Measurements from ENCODE around the gene NPY5R. TPM values are rescaled to one million over a fixed set of nuclear protein-coding genes. Genes with fewer than 3 reads are reported as not detected.

Gene NPY5R
- polyA plus RNA-seq, 4 donors, result 4.7 to 6.4 (median 5.3) TPM

DNA sequence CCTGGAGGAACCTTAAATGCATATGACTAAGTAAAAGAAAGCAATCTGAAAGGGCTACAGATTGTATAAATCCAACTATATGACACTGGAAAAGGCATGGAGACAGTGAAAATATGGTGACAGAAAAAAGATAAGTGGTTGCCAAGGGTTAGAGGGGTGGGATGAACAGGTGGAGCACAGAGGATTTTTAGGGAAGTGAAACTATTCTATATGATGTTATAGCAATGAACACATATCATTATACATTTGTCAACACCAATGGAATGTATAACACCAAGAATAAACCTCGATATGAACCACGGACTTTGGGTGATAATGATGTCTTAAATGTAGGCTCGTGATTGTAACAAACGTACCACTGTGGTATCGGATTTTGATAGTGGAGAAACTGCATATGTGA lies 40.7 kb downstream of the NPY5R start:
- DNase-seq (ENCODE audit: low read depth in 4 of 4, low spot score in 3 of 4), result no peak

DNA sequence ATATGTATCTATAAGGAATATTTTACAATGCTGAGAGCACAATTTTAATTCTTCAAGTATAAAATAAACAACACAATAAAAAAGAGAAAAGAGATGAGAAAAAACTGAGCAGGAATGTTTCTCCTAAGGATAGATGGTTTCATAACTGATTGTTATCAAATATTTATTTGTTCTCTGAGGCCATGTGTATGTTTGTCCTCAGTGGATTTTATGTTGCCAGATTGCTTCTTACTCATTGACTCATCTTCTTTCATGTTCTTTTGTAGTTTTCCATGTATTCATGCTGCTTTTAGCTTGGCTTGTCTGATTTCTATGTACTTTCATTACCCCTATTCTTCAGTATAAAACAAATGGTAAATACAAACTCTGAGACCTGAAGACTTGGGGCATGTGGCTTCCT lies 41.2 kb downstream of the NPY5R start:
- no peak for DNase-seq (ENCODE audit: low read depth in 4 of 4, low spot score in 3 of 4)

DNA sequence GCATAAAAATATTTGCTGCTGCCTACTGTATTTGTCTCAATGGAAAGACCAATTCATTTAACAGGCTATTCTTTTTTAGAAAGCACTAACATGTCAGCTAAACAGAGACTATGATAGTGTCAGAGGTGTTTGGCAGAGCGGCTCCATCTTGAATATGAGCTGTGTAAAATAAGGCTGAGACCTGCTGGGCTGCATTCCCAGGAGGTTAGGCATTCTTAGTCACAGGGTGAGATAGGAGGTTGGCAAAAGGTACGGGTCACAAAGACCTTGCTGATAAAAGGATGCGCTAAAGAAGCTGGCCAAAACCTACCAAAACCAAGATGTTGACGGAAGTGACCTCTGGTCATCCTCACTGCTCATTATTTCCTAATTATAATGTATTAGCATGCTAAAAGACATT lies 41.8 kb downstream of the NPY5R start:
- no peak for DNase-seq (ENCODE audit: low read depth in 4 of 4, low spot score in 3 of 4)

DNA sequence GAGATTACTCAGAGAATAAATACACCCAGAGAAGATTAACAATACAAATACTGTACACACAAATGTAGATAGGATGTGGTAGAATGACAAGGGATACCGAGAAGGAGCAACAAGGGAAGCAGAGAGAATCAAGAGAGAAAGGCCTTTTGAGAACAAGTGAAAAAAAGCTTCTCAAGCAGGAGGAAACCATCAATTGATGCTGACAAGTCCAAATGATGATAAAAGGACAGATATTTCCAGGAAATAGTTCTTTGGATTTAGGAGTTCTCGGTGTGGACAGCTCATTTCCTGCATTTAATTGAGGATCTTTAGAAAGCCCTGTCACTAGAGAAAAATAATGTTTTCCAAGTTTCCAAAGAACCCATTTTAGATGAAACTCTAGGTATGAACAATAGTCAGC lies 48.1 kb downstream of the NPY5R start:
- DNase-seq (ENCODE audit: low read depth in 4 of 4, low spot score in 3 of 4), result no peak

DNA sequence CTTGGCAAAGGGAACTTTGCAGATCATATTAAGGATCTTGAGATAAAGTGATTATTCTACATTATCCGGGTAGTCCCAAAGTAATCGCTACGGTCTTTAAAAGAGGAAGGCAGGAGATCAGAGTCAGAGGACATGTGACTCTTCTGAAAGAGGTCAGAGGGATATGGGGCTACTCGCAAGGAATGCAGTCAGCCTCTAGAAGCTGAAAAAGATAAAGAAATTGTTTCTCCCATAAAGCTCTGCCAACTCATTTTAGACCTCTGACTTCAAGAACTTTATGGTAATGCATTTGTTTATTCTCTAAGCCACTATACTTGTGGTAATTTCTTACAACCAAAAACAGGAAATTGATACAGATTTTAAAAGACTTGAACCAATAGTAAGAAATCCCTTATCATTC lies 48.6 kb downstream of the NPY5R start:
- DNase-seq (ENCODE audit: low read depth in 4 of 4, low spot score in 3 of 4), result no peak

DNA sequence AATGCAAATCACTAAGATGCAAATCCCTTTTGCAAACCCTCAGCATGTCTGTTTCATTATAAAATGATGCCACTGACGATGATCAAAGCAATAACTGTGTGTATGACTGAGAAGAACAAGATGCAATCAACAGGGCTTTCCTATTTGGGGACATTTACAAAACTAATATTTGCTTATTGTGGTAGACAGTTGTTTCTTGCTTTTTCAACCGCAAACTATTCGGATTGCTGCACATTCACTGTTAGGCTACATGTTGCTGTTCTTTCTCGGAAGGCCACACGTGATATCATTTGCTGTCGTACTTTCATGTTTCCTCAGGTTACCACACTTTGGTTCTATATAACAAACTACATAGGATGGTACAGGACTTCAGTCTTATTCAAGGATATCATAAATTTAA lies 49.8 kb downstream of the NPY5R start:
- no peak for DNase-seq (ENCODE audit: low read depth in 4 of 4, low spot score in 3 of 4)

DNA sequence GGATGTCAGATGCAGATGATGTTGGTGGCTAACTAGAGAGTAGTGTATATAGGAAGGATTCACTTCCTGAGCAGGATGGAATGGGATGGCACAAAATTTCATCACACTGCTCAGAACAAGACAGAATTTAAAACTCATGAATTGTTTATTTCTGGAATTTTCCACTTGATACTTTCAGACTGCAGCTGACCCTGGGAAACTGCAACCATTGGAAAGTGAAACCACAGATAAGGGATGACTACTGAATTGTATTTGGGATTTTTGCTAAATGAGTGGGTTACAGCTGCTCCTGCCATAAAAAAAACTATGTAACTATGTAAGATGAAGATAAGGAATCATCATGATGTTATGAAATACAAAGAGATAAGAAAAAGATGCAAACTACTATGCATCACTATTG lies 51.4 kb downstream of the NPY5R start:
- no peak for DNase-seq (ENCODE audit: low read depth in 4 of 4, low spot score in 3 of 4)

DNA sequence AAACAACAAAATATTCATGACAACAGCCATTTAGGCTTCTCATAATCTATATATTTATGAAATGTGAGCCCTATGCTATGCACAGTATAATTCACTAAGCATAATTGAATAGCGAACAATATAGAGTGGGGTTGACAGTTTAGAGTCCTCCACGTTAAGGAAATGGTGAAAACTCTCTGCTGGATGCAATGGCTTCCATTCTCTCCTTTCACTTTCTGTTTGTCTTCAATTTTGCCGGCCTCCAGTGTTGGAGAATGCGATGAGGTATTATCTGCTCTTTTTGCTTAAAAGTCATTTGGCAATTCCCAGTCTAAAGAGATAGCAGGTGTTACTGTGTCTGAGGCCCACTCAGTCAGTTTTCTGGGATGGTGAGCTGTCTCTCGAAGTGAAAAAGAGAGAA lies 52.1 kb downstream of the NPY5R start:
- DNase-seq (ENCODE audit: low read depth in 4 of 4, low spot score in 3 of 4), result no peak

DNA sequence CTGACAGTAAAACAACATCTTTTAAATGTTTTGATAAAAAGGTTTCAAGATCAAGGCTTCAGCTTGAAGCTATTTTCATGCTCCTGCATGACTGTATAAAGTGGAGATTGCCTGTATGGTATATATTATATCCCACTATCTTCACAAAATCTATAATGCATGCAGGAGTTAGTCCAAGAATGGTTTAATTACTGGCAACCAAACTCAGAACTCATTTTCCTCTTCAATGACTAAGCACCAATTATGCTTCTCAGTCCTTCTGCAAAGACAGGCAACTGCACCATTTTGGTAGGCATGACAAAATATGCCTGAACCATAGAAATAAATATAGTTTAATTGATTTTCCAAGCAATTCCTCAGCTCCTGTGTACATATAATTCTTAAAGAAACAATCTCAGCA lies 54.5 kb downstream of the NPY5R start:
- no peak for DNase-seq (ENCODE audit: low read depth in 4 of 4, low spot score in 3 of 4)

DNA sequence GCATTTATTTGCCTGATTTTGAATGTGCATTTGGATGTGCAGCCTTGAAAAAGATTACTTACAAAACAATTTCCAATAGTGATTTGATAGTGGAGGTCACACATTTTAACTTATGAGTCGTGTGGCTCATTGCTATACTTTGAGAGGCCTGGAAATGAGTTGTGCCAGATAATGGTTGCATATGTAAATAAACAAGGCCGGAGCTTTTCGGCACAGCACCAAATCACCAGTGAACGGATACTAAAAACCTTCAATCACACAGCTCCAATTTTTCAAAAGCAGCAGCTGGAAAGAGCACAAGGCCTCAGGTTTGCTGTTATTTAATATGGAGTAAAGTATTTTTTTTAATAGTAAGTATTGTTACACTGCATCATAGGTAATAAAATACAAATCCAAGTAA lies 57.2 kb downstream of the NPY5R start:
- DNase-seq (ENCODE audit: low read depth in 4 of 4, low spot score in 3 of 4), result no peak

Other genes with a start within 250 kb of the NPY5R start
- gene NAF1, start 177.0 kb upstream of the NPY5R start, polyA plus RNA-seq (ENCODE audit: insufficient read length in 4 of 4), result 10 to 100 TPM; 23.3 to 28.6 (median 28.3) TPM
- gene NPY1R, start 11.3 kb upstream of the NPY5R start, polyA plus RNA-seq (ENCODE audit: insufficient read length in 4 of 4), result 10 to 100 TPM; 19.2 to 27.3 (median 23.8) TPM
- gene TKTL2, start 129.9 kb downstream of the NPY5R start, polyA plus RNA-seq (ENCODE audit: insufficient read length in 4 of 4), result under 1 TPM in 1 of 4 donors, not detected in 3; 0.07 TPM
- gene TMA16, start 150.8 kb downstream of the NPY5R start, polyA plus RNA-seq (ENCODE audit: insufficient read length in 4 of 4), result 10 to 100 TPM; 33.4 to 36.4 (median 34.9) TPM